Ovary (tissue), 3 donors: ENCODE results near the gene TAF4.

Source experiments
- EP300 ChIP-seq: sonication (generic); formaldehyde crosslinking; IDR thresholded peaks from one replicate; pipeline ENCODE4 v1.6.1; 2017; ENCODE audit warnings: antibody characterized with exemption
- POLR2A ChIP-seq: fragments of 450-650 bp; IDR thresholded peaks from one replicate; pipeline ENCODE4 v1.6.1; 2017; ENCODE audit warnings: antibody characterized with exemption, mild to moderate bottlenecking, moderate library complexity
- TF ChIP-seq, protein P1 (sequence below), 3 donors: fragments of 450-650 bp in 2 of 3; fragments of 200-600 bp in 1 of 3; IDR thresholded peaks; one replicate each; pipeline versions ENCODE4 v1.5.1 to v1.8.0; 2016 to 2022; ENCODE audit warnings: antibody characterized with exemption in 3 of 3, mild to moderate bottlenecking in 1 of 3
- donor health status: DM: no; HTN: no; CAD: no.

DNA sequence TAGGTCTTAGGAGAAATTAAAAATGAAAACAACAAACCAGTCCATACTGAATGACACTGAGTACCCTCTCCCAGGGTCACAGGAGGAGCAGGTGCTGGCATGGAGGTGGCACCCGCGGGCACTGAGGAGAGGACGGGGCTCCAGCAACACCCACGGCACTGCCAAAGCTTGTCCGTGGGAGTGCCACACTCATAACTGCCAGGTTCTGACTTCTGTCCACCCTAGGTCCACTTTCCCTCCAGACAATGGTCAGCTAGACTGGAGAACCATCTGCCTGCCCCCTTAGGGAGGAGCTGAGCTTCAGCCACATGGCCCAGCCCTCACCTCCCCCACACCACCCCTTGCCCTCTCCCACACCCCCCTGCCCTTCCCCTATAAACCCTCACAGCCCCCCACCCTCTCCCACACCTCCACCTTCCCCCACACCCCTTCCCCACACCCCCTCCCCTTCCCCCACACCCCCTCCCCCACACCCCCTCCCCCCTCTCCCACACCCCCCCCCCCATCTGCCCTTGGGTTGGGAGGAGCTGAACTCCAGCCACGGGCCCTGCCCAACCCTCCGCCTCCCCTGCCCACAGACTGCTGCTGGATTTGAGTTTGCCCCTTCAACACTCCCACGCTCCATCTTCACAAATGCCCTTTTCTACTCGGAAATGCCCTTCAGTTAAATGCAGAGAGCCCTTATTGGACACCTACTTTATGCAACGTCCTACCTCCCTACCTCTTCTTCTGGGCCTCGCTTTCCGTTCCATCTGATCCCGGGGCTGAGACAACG lies 129.6 kb downstream of the TAF4 start:
- TF ChIP-seq POLR2A (no peak), EP300 (no peak)
- TF ChIP-seq, protein P1, sequence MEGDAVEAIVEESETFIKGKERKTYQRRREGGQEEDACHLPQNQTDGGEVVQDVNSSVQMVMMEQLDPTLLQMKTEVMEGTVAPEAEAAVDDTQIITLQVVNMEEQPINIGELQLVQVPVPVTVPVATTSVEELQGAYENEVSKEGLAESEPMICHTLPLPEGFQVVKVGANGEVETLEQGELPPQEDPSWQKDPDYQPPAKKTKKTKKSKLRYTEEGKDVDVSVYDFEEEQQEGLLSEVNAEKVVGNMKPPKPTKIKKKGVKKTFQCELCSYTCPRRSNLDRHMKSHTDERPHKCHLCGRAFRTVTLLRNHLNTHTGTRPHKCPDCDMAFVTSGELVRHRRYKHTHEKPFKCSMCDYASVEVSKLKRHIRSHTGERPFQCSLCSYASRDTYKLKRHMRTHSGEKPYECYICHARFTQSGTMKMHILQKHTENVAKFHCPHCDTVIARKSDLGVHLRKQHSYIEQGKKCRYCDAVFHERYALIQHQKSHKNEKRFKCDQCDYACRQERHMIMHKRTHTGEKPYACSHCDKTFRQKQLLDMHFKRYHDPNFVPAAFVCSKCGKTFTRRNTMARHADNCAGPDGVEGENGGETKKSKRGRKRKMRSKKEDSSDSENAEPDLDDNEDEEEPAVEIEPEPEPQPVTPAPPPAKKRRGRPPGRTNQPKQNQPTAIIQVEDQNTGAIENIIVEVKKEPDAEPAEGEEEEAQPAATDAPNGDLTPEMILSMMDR (IDR thresholded peaks at IDR 0.05) = no peak
